Endothelial cell of umbilical vein (primary cell): ENCODE measurements around the gene NTN3. TPM values are rescaled to one million over a fixed set of nuclear protein-coding genes. Genes with fewer than 3 reads are reported as not detected.

Experiments
- BruUV-seq: library from RNA; stranded (reverse); fragments of 400-500 nt; replicated peaks from 2 replicates; lab custom pipeline; 2021; lab: Mats Ljungman, UMichigan
- CTCF ChIA-PET: fragments of 300-600, 350-600 bp; sonication (Branson Sonifier 250); formaldehyde crosslinking; loops from one replicate; lab custom pipeline; 2021; ENCODE audit warnings: antibody characterized with exemption, inconsistent platforms; lab: Charles Lee
- POLR2A ChIA-PET: fragments of 300-600, 350-600 bp; sonication (Branson Sonifier 250); formaldehyde crosslinking; loops from one replicate; lab custom pipeline; 2021; ENCODE audit warnings: antibody characterized with exemption, inconsistent platforms; lab: Charles Lee
- DNase-seq: peaks from one replicate; pipeline ENCODE4 v3.0.0-alpha.2; 2011; ENCODE audit warnings: low read depth, low spot score
- FAIRE-seq: peaks from 2 replicates; lab custom pipeline; 2011; peaks lifted over from hg19 to GRCh38; lab: Jason Lieb, UNC
- H2AFZ ChIP-seq: 2 replicates; pipeline ENCODE4 v1.6.0; 2012; ENCODE audit warnings: low read depth, low read length, control low read depth, inconsistent platforms
- H3K27ac ChIP-seq: 2 replicates; pipeline ENCODE4 v1.5.1; 2011; ENCODE audit warnings: low read depth, mild to moderate bottlenecking, control low read depth, low read length, moderate library complexity; ENCODE audit not compliant: insufficient read depth
- H3K27me3 ChIP-seq, 2 experiments: 2 replicates each; pipeline versions ENCODE4 v1.6.0 to v1.6.1; 2011; ENCODE audit warnings: low read length in 2 of 2, mixed read lengths in 1 of 2; ENCODE audit not compliant: control insufficient read depth in 2 of 2, insufficient read depth in 2 of 2
- H3K36me3 ChIP-seq, 2 experiments: 2 replicates in 1 of 2; 3 replicates in 1 of 2; pipeline ENCODE4 v1.5.1; 2011; ENCODE audit warnings: low read length in 2 of 2, mild to moderate bottlenecking in 1 of 2, moderate library complexity in 1 of 2; ENCODE audit not compliant: control insufficient read depth in 2 of 2, insufficient read depth in 2 of 2; ENCODE audit errors: extremely low read depth in 1 of 2
- H3K4me1 ChIP-seq: 3 replicates; pipeline ENCODE4 v1.5.1; 2011; ENCODE audit warnings: mild to moderate bottlenecking, low read length; ENCODE audit not compliant: control insufficient read depth, insufficient read depth; ENCODE audit errors: extremely low read depth
- H3K4me2 ChIP-seq: 2 replicates; pipeline ENCODE4 v1.6.1; 2011; ENCODE audit warnings: low read length, control low read depth, mixed read lengths; ENCODE audit not compliant: insufficient read depth
- H3K4me3 ChIP-seq, 3 experiments: fragments of 200-600 bp in 1 of 3; sonication (generic), shearing (Covaris generic) in 1 of 3; replicated peaks in 1 of 3; 2 replicates each; pipeline ENCODE4 v1.5.1; 2011 to 2016; ENCODE audit warnings: control low read depth in 3 of 3, low read length in 3 of 3, mild to moderate bottlenecking in 2 of 3, inconsistent platforms in 1 of 3, low read depth in 1 of 3, moderate library complexity in 1 of 3; ENCODE audit not compliant: insufficient read depth in 1 of 3
- H3K79me2 ChIP-seq: 2 replicates; pipeline ENCODE4 v1.6.0; 2012; ENCODE audit warnings: low read length, inconsistent platforms; ENCODE audit not compliant: control insufficient read depth, insufficient read depth
- H3K9ac ChIP-seq: replicated peaks from 2 replicates; pipeline ENCODE3; 2011; ENCODE audit warnings: low read length, control low read depth; ENCODE audit not compliant: insufficient read depth; ENCODE audit errors: extremely low read depth
- H3K9me1 ChIP-seq: replicated peaks from 3 replicates; pipeline ENCODE4 v1.6.0; 2011; ENCODE audit warnings: mild to moderate bottlenecking, low read length; ENCODE audit not compliant: control insufficient read depth, insufficient read depth; ENCODE audit errors: extremely low read depth
- H3K9me3 ChIP-seq: replicated peaks from 2 replicates; pipeline ENCODE4 v1.5.1; 2012; ENCODE audit warnings: low read length, inconsistent platforms; ENCODE audit not compliant: control insufficient read depth, insufficient read depth
- H4K20me1 ChIP-seq: replicated peaks from 2 replicates; pipeline ENCODE3; 2011; ENCODE audit warnings: mild to moderate bottlenecking, low read length; ENCODE audit not compliant: control insufficient read depth, insufficient read depth; ENCODE audit errors: extremely low read depth
- EZH2 ChIP-seq: IDR thresholded peaks from 2 replicates; pipeline ENCODE4 v1.6.1; 2012; ENCODE audit warnings: borderline replicate concordance, low read depth, mild to moderate bottlenecking, moderate library complexity, low read length, inconsistent platforms; ENCODE audit not compliant: severe bottlenecking
- FOS ChIP-seq: IDR thresholded peaks from 2 replicates; pipeline ENCODE4 v1.6.1; 2011; ENCODE audit warnings: mild to moderate bottlenecking, low read length, moderate library complexity, borderline replicate concordance; ENCODE audit not compliant: insufficient read depth
- GATA2 ChIP-seq: IDR thresholded peaks from 2 replicates; pipeline ENCODE4 v1.7.0; 2011; ENCODE audit warnings: low read depth, mild to moderate bottlenecking, moderate library complexity, mixed read lengths, low read length; ENCODE audit not compliant: insufficient read length, insufficient read depth
- JUN ChIP-seq: IDR thresholded peaks from 2 replicates; pipeline ENCODE4 v1.6.1; 2011; ENCODE audit warnings: borderline replicate concordance, low read depth; ENCODE audit not compliant: insufficient read length, insufficient read depth
- MAX ChIP-seq: IDR thresholded peaks from 2 replicates; pipeline ENCODE4 v1.6.1; 2011; ENCODE audit not compliant: insufficient read depth, insufficient read length
- MYC ChIP-seq: IDR thresholded peaks from one replicate; pipeline ENCODE4 v1.6.1; 2011; ENCODE audit warnings: mild to moderate bottlenecking, low read depth, low read length
- POLR2A ChIP-seq: IDR thresholded peaks from 2 replicates; pipeline ENCODE4 v1.6.1; 2012; ENCODE audit warnings: low read depth, mild to moderate bottlenecking, control low read depth, low read length
- POLR2AphosphoS5 ChIP-seq: IDR thresholded peaks from 2 replicates; pipeline ENCODE4 v1.6.1; 2012; ENCODE audit warnings: low read depth, mild to moderate bottlenecking, control low read depth, low read length, moderate library complexity; ENCODE audit not compliant: insufficient read depth
- dilution Hi-C: fragments of 300-500 bp; cut with MboI; formaldehyde crosslinking; loops from one replicate; pipeline ENCODE4 v1.15.0; 2019; ENCODE audit warnings: low sequenced_read_pairs; ENCODE audit not compliant: extremely low pct_ligation_motif_present
- intact Hi-C: fragments of 100-400 bp; cut with micrococcal nuclease; formaldehyde crosslinking; loops from one replicate; pipeline ENCODE4 v1.10.0; 2022
- polyA plus RNA-seq, 4 experiments: library from polyadenylated mRNA; depleted of rRNA in 3 of 4; stranded (reverse) in 3 of 4; unstranded in 1 of 4; fragments of >200 nt; gene quantifications; 2 replicates each; pipeline versions ENCODE4 v1.2.1 to v1.2.3, GENCODE V29; 2011 to 2012; ENCODE audit warnings: missing spikeins in 1 of 4
- total RNA-seq: library from RNA; stranded (reverse); gene quantifications from 2 replicates; pipeline ENCODE4 v1.2.3, GENCODE V29; 2021
- TF ChIP-seq, protein P1 (sequence below), 2 donors: IDR thresholded peaks; 1 replicate in 1 of 2; 2 replicates in 1 of 2; pipeline ENCODE4 v1.5.1; 2011; ENCODE audit warnings: low read length in 2 of 2, mild to moderate bottlenecking in 2 of 2, moderate library complexity in 2 of 2, control low read depth in 1 of 2, inconsistent platforms in 1 of 2, low read depth in 1 of 2; ENCODE audit not compliant: insufficient read depth in 1 of 2; ENCODE audit errors: extremely low read depth in 1 of 2

Gene NTN3
- total and polyA plus RNA-seq, 2 donors (not counting 3 experiments of a cell fraction or from before 2014, with no cell fraction given): 0.15 TPM; not detected in 1

GRCh38 chr16:2449118-2449517 lies 22.0 kb upstream of the NTN3 start:
- ChIA-PET POLR2A (no interaction called here), CTCF (no interaction called here)
- Histone ChIP-seq H3K27ac (no peak overlapping the region), H3K9ac (no peak overlapping the region), H3K9me3 (no peaks in the 10 kb centered on the region), H3K36me3 (peaks cover 29 to 42% of the 10 kb centered on the region in 2 experiments), H3K4me3 (no peak overlapping the region), H3K4me1 (no peaks in the 10 kb centered on the region), H3K9me1 (no peaks in the 10 kb centered on the region), H4K20me1 (no peaks in the 10 kb centered on the region), H2AFZ (no peak overlapping the region), H3K27me3 (no peaks in the 10 kb centered on the region), H3K79me2 (peaks cover 1% of the 10 kb centered on the region), H3K4me2 (no peak overlapping the region)
- intact Hi-C loops: no loop called here
- DNase-seq: no peak
- no peak for FAIRE-seq
- TF ChIP-seq GATA2 (no peak), JUN (no peak), FOS (no peak), POLR2AphosphoS5 (no peak), MYC (no peak), EZH2 (no peak), MAX (no peak), POLR2A (no peak)
- TF ChIP-seq, protein P1, sequence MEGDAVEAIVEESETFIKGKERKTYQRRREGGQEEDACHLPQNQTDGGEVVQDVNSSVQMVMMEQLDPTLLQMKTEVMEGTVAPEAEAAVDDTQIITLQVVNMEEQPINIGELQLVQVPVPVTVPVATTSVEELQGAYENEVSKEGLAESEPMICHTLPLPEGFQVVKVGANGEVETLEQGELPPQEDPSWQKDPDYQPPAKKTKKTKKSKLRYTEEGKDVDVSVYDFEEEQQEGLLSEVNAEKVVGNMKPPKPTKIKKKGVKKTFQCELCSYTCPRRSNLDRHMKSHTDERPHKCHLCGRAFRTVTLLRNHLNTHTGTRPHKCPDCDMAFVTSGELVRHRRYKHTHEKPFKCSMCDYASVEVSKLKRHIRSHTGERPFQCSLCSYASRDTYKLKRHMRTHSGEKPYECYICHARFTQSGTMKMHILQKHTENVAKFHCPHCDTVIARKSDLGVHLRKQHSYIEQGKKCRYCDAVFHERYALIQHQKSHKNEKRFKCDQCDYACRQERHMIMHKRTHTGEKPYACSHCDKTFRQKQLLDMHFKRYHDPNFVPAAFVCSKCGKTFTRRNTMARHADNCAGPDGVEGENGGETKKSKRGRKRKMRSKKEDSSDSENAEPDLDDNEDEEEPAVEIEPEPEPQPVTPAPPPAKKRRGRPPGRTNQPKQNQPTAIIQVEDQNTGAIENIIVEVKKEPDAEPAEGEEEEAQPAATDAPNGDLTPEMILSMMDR (IDR thresholded peaks at IDR 0.05; ENCODE audit: extremely low read depth in 1 of 2, insufficient read depth in 1 of 2, low read depth in 1 of 2, low read length in 2 of 2): no peak
- no TSS peak for BruUV-seq
- dilution Hi-C loops: no loop called here
